Suprapubic skin (tissue), 4 donors: ENCODE measurements around the gene MLLT10. TPM values are rescaled to one million over a fixed set of nuclear protein-coding genes. Genes with fewer than 3 reads are reported as not detected.
"Not testable (repeated sequence)": the region's sequence is repeated elsewhere in the genome, so short reads cannot be mapped to it uniquely, and the experiment has no call there.

Experiments
- DNase-seq, 2 donors: peaks; one replicate each; pipeline ENCODE4 v3.0.0-alpha.2; 2019; ENCODE audit warnings: low spot score in 2 of 2
- H3K27ac ChIP-seq: fragments of 200-600 bp; sonication (generic); one replicate; pipeline ENCODE4 v1.5.1; 2019
- H3K27me3 ChIP-seq: fragments of 200-600 bp; sonication (generic); one replicate; pipeline ENCODE4 v1.5.1; 2019
- H3K36me3 ChIP-seq: fragments of 200-600 bp; sonication (generic); one replicate; pipeline ENCODE4 v1.5.1; 2019
- H3K4me1 ChIP-seq: fragments of 200-600 bp; sonication (generic); one replicate; pipeline ENCODE4 v1.5.1; 2019
- H3K4me3 ChIP-seq: fragments of 200-600 bp; sonication (generic); one replicate; pipeline ENCODE4 v1.5.1; 2019; ENCODE audit warnings: mild to moderate bottlenecking
- H3K9me3 ChIP-seq: fragments of 200-600 bp; sonication (generic); one replicate; pipeline ENCODE4 v1.5.1; 2019
- CTCF ChIP-seq, 2 donors: fragments of 200-600 bp in 1 of 2; fragments of 450-650 bp in 1 of 2; sonication (generic) in 1 of 2; IDR thresholded peaks; one replicate each; pipeline ENCODE4 v1.5.1; 2016 to 2019; ENCODE audit warnings: antibody characterized with exemption in 2 of 2, mild to moderate bottlenecking in 1 of 2, moderate library complexity in 1 of 2
- EP300 ChIP-seq: sonication (generic); formaldehyde crosslinking; IDR thresholded peaks from one replicate; pipeline ENCODE4 v1.6.1; 2017; ENCODE audit warnings: antibody characterized with exemption
- POLR2A ChIP-seq, 2 donors: fragments of 450-650 bp; IDR thresholded peaks; one replicate each; pipeline ENCODE4 v1.6.1; 2017; ENCODE audit warnings: antibody characterized with exemption in 2 of 2, mild to moderate bottlenecking in 2 of 2, moderate library complexity in 2 of 2
- POLR2AphosphoS5 ChIP-seq, 3 donors: sonication (generic); formaldehyde crosslinking; IDR thresholded peaks; one replicate each; pipeline ENCODE4 v1.6.1; 2017; ENCODE audit warnings: antibody characterized with exemption in 3 of 3
- WGBS: methylation state at CpG from one replicate; pipeline ENCODE4 v1.1.5; 2018; 5-methylcytosine and 5-hydroxymethylcytosine counted together
- total RNA-seq, 4 donors: library from RNA; depleted of rRNA; stranded (reverse); fragments of >200 nt; gene quantifications; one replicate each; pipeline ENCODE4 v1.1.0, GENCODE V29; 2016

MLLT10 gene
- total RNA-seq, 4 donors from 2014 or later = 58.0 to 97.8 (median 64.4) TPM

- 62% methylated on average over 3 of the region's 3 CpGs for WGBS
Measured at GRCh38 chr10:21626457-21627161, 92.6 kb downstream of the MLLT10 start.

GRCh38 chr10:21627331-21627730 is 93.3 kb downstream of the MLLT10 start:
- H3K9me3 ChIP-seq = no peaks in the 10 kb centered on the region
- no peak overlapping the region for H3K4me3 ChIP-seq
- H3K27me3 ChIP-seq = no peaks in the 10 kb centered on the region
- H3K27ac ChIP-seq = no peak overlapping the region
- DNase-seq = no peak
- no peaks in the 10 kb centered on the region for H3K4me1 ChIP-seq
- TF ChIP-seq POLR2A (IDR thresholded peaks at IDR 0.05) (no peak), EP300 (no peak)
- peaks cover 23% of the 10 kb centered on the region for H3K36me3 ChIP-seq

More at GRCh38 chr10:21626457-21627161, 92.6 kb downstream of the MLLT10 start:
- Histone ChIP-seq H3K36me3 (peaks cover 23% of the 10 kb centered on the region), H3K9me3 (no peaks in the 10 kb centered on the region), H3K27me3 (no peaks in the 10 kb centered on the region), H3K27ac (no peak overlapping the region), H3K4me1 (no peaks in the 10 kb centered on the region), H3K4me3 (no peak overlapping the region)
- no peak for DNase-seq
- TF ChIP-seq CTCF (IDR thresholded peaks at IDR 0.05) (no peak), EP300 (no peak), POLR2A (IDR thresholded peaks at IDR 0.05) (no peak), POLR2AphosphoS5 (IDR thresholded peaks at IDR 0.05) (no peak)

GRCh38 chr10:21628023-21628422 is 94.0 kb downstream of the MLLT10 start:
- Histone ChIP-seq H3K27me3 (no peaks in the 10 kb centered on the region), H3K4me3 (no peak overlapping the region), H3K36me3 (peaks cover 19% of the 10 kb centered on the region), H3K4me1 (no peaks in the 10 kb centered on the region), H3K9me3 (no peaks in the 10 kb centered on the region), H3K27ac (no peak overlapping the region)
- TF ChIP-seq POLR2A (IDR thresholded peaks at IDR 0.05) = no peak
- TF ChIP-seq CTCF (IDR thresholded peaks at IDR 0.05) = no peak
- TF ChIP-seq EP300 = no peak
- no peak for TF ChIP-seq POLR2AphosphoS5 (IDR thresholded peaks at IDR 0.05)
- 75% methylated on average over 2 of the region's 2 CpGs for WGBS
- no peak for DNase-seq

- H3K36me3 ChIP-seq = peaks cover 18% of the 10 kb centered on the region
- H3K4me3 ChIP-seq, H3K27ac ChIP-seq, H3K27me3 ChIP-seq, H3K9me3 ChIP-seq, DNase-seq, H3K4me1 ChIP-seq: not testable (repeated sequence)
- WGBS = 97% methylated on average over 8 of the region's 8 CpGs
Measured at GRCh38 chr10:21628645-21629044, 94.6 kb downstream of the MLLT10 start.

- Histone ChIP-seq H3K4me1 (no peaks in the 10 kb centered on the region), H3K4me3 (no peak overlapping the region), H3K36me3 (peaks cover 3% of the 10 kb centered on the region), H3K27ac (no peak overlapping the region), H3K27me3 (no peaks in the 10 kb centered on the region), H3K9me3 (no peaks in the 10 kb centered on the region)
- TF ChIP-seq EP300 (no peak), POLR2A (IDR thresholded peaks at IDR 0.05) (no peak), POLR2AphosphoS5 (IDR thresholded peaks at IDR 0.05) (no peak), CTCF (IDR thresholded peaks at IDR 0.05) (no peak)
- DNase-seq = no peak
- WGBS = 86% methylated on average over 4 of the region's 4 CpGs
Measured at GRCh38 chr10:21634599-21635365, 100.8 kb downstream of the MLLT10 start.

GRCh38 chr10:21637795-21638194 is 103.8 kb downstream of the MLLT10 start:
- Histone ChIP-seq H3K27me3 (no peaks in the 10 kb centered on the region), H3K9me3 (no peaks in the 10 kb centered on the region), H3K36me3 (peaks cover 3% of the 10 kb centered on the region), H3K4me1 (no peaks in the 10 kb centered on the region), H3K4me3 (no peak overlapping the region), H3K27ac (no peak overlapping the region)
- TF ChIP-seq CTCF (IDR thresholded peaks at IDR 0.05) = no peak
- TF ChIP-seq EP300 = no peak
- TF ChIP-seq POLR2AphosphoS5 (IDR thresholded peaks at IDR 0.05) = no peak
- TF ChIP-seq POLR2A (IDR thresholded peaks at IDR 0.05) = no peak
- WGBS = 97% methylated on average over 3 of the region's 3 CpGs
- no peak for DNase-seq
